GM21360 (cell line): ENCODE results near the gene IL18.
"Not testable (repeated sequence)": the region's sequence is repeated elsewhere in the genome, so short reads cannot be mapped to it uniquely, and the experiment has no call there.

Experiments
- ATAC-seq: cut with Tn5 transposase; IDR thresholded peaks from one replicate; pipeline ENCODE4 v1.9.1; 2021; ENCODE audit warnings: mild to moderate bottlenecking, moderate library complexity; ENCODE audit not compliant: unreplicated experiment

Gene IL18

DNA sequence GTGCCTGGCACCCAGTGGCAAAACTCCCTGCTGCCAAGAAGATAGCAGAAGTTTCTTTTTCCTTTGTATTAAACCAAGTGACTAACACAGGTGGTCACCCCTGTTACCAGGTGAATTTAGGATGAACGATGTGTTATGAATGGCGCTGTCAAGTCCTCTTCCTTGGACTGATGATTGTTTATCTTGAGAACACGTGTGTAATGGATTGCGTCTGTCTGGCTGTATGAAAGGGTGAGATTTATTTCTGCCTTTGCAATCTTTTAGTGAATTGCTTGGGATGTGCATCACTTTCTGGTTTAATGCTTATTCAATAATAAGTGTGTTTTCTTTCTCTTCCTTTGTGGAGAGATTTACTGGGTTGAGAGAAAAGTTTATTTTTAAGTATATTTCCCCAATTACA is 40.8 kb downstream of the IL18 start:
- no peak for ATAC-seq

DNA sequence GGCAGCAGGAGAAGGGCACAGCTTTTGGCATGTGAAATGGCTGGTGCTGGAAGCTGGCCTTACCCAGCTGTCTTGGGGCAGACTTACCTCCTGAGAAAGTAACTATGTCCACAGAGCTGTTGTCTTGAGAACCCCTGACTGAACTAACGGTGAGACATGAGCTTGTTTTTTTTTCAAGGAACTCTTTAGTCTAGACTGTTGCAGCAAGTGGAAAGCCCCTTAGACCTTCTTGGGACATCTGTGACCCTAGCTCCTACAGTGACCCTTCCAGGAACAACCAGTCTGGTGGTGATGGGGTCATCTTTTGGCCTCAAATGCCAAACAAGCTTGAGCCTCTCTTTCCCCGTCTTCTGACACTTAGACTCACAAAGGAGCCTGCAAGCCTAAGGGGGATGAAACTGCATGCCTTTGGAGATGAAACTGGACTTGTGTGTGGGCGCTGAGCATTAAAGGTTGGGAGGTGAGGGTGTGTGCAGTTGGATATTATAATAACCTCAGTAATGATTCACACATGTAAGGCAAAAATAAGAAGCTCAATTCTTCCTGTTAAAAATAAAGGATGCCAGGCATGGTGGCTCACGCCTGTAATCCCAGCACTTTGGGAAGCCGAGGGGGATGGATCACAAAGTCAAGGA is 41.8 kb downstream of the IL18 start:
- ATAC-seq = no peak

DNA sequence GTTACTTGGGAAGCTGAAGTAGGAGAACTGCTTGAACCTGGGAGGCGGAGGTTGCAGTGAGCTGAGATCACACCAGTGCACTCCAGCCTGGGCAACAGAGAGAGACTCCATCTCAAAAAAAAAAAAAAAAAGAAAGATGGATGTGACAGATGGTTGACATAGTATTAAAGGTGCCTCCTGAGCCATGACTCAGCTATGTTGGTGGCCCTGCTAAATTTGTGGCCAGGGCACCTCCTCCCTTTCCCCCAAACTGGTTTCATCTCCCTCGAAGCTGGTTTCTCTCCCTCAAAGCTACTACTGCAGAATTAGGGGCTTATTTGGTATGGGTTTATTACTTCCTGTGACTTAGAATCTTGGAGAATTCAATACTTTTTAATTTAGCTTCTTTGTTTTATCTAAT is 45.7 kb downstream of the IL18 start:
- no peak for ATAC-seq

DNA sequence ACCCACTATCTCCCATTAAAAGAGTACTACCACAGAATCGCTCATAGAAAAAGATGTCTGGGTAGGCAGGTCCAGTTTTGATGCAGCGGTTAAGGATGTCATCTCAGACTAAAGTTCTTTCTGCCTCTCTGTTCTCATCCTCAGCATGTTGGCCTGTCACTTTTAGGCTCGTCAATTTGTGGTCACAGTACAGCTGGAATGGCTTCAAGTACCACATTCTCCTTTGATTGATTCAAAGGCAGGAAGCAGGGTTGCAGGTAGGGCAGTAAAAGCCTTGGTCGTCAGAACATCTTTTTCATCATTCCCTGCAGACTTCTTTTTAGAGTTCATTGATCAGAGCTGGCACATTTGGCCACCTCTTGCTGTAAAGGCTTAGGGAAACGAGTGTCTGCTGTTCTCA is 48.5 kb downstream of the IL18 start:
- ATAC-seq = no peak

DNA sequence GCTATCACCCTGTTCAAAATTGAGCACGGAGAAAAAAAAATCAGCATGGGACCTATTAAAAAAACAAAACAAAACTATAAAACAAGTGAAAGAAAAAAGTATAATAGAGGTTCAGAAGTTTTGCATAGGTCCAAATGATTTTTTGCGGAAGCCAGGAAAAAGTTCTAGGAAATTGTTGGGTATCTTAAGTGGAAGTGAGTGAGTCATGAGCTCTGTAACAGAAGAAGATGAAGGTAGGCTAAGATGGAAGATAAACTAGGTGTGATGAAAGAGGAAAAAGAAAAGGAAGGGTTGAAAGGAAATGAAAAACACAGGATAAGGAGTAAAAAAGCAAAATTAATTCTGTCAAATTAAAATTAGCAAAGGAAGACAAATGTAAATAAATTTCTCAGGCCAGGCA is 49.4 kb downstream of the IL18 start:
- ATAC-seq = no peak

DNA sequence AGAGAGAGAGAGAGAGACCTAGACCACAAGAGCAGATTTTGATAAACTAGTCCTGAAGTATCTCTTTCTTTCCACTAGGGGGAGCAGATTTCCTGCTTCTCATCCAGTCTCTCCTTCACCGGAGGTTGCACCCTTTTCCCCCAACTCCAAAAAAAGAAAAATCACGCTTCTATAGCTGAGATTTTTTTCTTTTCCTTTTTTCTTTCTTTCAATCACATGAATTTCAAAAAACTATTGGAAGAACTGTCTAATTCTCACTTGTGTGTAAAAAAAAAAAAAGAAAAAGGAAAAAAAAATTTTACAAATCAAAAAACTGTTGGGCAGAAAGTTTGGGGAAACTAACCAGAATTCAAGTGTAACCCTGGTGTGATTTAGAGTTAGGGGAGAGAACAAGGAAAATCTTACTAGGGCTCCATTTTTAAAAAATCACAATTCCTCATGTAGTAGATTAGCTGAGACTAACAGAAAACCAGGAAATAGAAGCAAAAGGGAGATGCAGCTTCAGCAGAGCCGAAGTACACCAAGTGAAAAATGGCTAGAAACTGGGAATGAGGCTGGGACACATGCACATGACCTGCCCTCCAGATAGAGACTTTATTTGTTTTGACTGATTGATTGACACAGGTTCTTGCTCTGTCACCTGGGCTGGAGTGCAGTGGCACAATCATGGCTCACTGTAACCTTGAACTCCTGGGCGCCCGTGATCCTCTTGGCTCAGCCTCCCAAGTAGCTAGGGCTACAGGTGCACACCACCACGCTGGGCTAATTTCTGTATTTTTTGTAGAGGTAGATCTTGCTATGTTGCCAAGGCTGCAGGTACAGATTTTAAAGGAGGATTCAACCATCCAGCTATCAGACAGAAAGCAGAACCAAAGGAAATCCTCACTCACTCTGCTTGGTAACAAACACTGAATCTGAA is 50.1 kb downstream of the IL18 start:
- ATAC-seq = no peak

DNA sequence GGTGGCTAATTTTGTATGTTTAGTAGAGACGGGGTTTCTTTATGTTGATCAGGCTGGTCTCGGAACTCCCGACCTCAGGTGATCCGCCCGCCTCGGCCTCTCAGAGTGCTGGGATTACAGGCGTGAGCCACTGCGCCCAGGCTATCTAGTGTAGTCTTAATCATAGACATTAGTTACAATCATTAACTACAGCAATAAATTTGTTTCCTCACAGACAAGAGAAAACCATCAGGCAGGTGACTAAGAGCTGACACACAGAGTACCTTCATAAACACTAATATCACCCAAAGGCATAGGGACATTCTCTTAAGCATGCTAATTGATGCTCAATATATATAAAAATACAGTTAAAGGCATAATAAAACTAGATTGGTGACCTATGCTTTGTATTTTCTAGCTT is 57.8 kb downstream of the IL18 start:
- no peak for ATAC-seq

DNA sequence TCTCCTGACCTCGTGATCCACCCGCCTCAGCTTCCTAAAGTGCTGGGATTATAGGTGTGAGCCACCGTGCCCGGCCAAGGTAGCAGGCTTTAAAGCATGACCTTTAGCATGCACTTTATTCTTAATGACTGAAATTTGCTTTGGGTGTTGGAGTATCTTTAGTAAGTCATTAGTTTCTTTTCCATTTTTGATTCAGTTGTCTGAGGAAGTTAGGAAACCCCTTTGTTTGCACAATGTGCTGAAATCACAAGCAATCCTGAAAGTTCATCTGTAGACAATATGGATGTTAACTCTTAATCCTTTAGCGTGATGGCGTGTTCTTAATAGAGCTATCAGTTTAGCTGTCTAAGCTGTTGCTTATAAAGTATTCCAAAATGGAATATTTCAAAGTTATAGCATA is 60.4 kb downstream of the IL18 start:
- no peak for ATAC-seq

DNA sequence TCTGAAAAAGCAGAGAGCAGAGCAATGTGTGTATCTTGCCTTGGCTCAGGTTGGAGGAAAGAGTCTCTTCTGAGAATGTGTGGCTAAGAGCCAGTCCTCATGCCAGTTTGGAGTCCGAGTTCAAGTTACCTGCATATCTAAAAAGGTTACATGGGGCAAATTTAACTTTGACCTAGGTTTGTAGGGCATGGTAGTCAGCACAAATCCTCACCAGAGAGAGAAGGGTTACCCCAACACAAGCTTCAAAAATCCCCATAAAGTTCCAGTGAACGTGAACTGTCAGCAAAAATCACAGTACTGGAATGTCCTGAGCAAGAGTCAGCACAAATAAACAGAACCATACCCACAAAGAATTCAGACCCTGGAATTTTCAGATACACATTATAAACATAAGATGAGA is 63.4 kb downstream of the IL18 start:
- ATAC-seq = no peak

DNA sequence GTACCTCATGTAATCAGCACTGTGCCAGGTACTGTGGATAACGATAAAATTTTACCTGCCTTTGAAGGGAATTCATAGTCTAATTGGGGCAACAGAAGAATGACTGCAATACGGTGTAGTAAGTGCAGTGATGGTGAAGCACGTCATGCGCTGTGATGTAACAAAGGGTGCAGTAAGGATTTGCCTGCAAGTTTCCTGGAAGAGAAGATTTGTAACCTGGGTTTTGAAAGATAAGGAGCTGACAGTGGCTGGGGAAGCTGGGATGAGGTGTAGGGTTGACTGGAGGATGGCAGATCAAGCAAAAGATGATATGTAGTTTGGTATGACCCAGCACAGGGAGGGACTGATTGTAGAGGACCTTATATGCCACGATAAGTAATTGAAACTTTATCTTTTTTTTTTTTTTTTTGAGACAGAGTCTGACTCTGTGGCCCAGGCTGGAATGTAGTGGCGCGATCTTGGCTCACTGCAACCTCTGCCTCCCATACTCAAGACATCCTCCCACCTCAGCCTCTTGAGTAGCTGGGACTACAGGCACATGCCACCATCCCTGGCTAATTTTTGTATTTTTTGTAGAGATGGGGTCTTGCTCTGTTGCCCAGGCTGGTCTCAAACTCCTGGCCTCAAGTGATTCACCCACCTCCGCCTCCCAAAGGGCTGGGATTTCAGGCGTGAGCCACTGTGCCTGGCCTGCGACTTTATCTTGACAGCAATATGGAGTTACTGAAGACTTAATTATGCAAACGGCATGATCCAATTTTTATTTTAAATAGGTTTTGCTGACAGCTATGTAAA is 66.0 kb downstream of the IL18 start:
- no peak for ATAC-seq

DNA sequence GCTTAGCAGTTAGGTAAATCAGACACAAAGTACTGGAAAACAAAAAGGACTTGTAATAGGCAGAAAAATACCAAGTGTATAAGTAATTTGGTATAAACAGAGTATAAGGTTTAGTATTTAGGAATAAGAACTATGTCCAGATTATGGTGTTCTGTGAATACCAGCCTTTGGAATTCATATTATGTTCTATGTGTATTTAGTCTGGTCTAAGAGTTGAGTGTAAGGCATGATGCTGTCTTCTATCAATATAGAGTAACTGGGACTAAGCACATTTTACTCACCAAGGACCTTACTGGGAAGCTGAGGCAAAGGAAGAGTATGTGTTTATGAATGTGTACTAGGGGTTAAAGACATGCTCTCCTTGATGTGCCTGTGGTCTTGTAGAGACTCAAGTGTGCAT is 67.7 kb downstream of the IL18 start:
- ATAC-seq = no peak

DNA sequence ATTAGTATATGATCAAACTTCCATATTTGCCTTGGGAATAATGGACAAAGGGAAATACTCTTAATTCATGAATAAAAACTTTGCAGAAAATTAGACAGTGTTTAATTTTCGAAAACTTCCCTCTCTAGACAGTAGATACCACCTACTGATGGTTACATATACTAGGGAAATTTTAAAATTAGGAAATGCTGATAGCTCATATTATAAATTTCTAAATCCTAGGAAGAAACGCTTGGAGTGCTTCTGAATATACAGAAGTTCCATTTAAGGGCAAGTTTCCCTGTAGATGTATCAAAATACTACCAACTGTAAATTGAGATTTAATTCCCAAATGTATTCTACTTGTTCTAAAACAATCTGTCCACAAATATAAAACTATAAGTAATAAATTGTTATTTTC is 68.6 kb downstream of the IL18 start:
- not testable (repeated sequence) for ATAC-seq
